Measurements from ENCODE around the gene ST6GALNAC3.
"Not testable (repeated sequence)": the region's sequence is repeated elsewhere in the genome, so short reads cannot be mapped to it uniquely, and the experiment has no call there.

Gene ST6GALNAC3

DNA sequence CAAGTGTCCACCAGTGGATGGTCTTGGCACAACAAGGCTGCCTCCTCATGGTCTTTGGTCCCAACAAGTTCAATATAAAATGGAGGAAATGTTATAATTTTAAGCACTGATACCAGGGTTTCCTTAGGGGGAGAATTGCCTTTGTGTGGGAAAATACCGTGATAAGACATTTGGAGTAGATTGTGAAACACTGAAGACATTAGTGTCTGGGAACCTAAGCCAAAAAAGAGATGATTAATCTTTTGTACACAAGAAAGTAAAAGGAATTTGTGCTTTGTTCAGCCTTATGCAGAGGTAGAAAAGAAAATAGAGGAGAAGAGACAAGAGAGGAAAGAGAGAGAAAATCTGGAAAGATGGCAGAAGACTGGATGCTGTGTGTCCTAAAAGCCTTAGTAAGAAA lies 36.1 kb downstream of the ST6GALNAC3 start:
- Histone ChIP-seq H3K4me3 (ENCODE audit: severe bottlenecking) (no peak overlapping the region), H3K27me3 (ENCODE audit: insufficient read depth, poor library complexity, severe bottlenecking) (no peaks in the 10 kb centered on the region), H3K4me1 (ENCODE audit: insufficient read depth, poor library complexity, severe bottlenecking) (no peaks in the 10 kb centered on the region), H3K36me3 (ENCODE audit: low read depth) (no peaks in the 10 kb centered on the region), H3K9me3 (ENCODE audit: severe bottlenecking) (no peaks in the 10 kb centered on the region), H3K27ac (ENCODE audit: poor library complexity, severe bottlenecking) (no peak overlapping the region)
- ATAC-seq (ENCODE audit: low read depth) (no peak), DNase-seq (ENCODE audit: low spot score) (no peak)
- TF ChIP-seq CTCF (IDR thresholded peaks at IDR 0.05; ENCODE audit: poor library complexity, severe bottlenecking), result no peak

DNA sequence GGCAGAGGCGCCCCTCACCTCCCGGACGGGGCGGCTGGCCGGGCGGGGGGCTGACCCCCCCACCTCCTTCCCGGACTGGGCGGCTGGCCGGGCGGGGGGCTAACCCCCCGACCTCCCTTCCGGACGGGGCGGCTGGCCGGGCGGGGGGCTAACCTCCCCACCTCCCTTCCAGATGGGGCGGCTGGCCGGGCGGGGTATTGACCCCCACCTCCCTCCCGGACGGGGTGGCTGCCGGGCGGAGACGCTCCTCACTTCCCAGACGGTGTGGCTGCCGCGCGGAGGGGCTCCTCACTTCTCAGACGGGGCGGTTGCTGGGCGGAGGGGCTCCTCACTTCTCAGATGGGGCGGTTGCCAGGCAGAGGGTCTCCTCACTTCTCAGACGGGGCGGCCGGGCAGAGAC lies 37.8 kb downstream of the ST6GALNAC3 start:
- H3K27me3 ChIP-seq (ENCODE audit: insufficient read depth, poor library complexity, severe bottlenecking); ATAC-seq (ENCODE audit: low read depth); H3K4me1 ChIP-seq (ENCODE audit: insufficient read depth, poor library complexity, severe bottlenecking); H3K9me3 ChIP-seq (ENCODE audit: severe bottlenecking); H3K4me3 ChIP-seq (ENCODE audit: severe bottlenecking); H3K27ac ChIP-seq (ENCODE audit: poor library complexity, severe bottlenecking); DNase-seq (ENCODE audit: low spot score); H3K36me3 ChIP-seq (ENCODE audit: low read depth): not testable (repeated sequence)

- no peak overlapping the region for H3K4me3 ChIP-seq (ENCODE audit: severe bottlenecking)
- H3K36me3 ChIP-seq (ENCODE audit: low read depth), result no peaks in the 10 kb centered on the region
- no peak for ATAC-seq (ENCODE audit: low read depth)
- DNase-seq (ENCODE audit: low spot score), result no peak
- no peak for TF ChIP-seq CTCF (IDR thresholded peaks at IDR 0.05; ENCODE audit: poor library complexity, severe bottlenecking)
- no peaks in the 10 kb centered on the region for H3K27me3 ChIP-seq (ENCODE audit: insufficient read depth, poor library complexity, severe bottlenecking)
- H3K27ac ChIP-seq (ENCODE audit: poor library complexity, severe bottlenecking), result no peak overlapping the region
- no peaks in the 10 kb centered on the region for H3K4me1 ChIP-seq (ENCODE audit: insufficient read depth, poor library complexity, severe bottlenecking)
- no peaks in the 10 kb centered on the region for H3K9me3 ChIP-seq (ENCODE audit: severe bottlenecking)
Observed at GRCh38 chr1:76113446-76113845, 38.9 kb downstream of the ST6GALNAC3 start.

DNA sequence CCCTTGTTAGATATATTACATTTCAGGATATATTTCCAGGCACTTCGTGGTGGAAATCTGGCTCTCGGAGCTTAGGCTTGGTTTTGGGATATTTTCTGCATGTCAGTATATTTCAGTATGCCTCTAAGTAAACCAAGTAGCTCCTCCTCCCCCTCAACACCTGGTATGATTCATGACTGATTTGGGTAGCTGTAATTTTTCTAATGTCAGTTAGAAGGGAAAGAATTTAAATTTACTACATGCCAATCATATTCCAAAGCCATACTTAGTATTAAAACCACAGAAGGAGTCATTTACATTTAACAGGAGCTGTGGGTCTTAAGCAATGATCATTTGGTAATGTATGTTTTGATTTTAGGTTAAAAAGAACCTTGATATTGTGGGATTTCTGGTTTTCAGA lies 40.6 kb downstream of the ST6GALNAC3 start:
- TF ChIP-seq CTCF (IDR thresholded peaks at IDR 0.05; ENCODE audit: poor library complexity, severe bottlenecking), result no peak
- Histone ChIP-seq H3K4me3 (ENCODE audit: severe bottlenecking) (no peak overlapping the region), H3K4me1 (ENCODE audit: insufficient read depth, poor library complexity, severe bottlenecking) (no peaks in the 10 kb centered on the region), H3K9me3 (ENCODE audit: severe bottlenecking) (no peaks in the 10 kb centered on the region), H3K36me3 (ENCODE audit: low read depth) (no peaks in the 10 kb centered on the region), H3K27me3 (ENCODE audit: insufficient read depth, poor library complexity, severe bottlenecking) (no peaks in the 10 kb centered on the region), H3K27ac (ENCODE audit: poor library complexity, severe bottlenecking) (no peak overlapping the region)
- no peak for DNase-seq (ENCODE audit: low spot score)
- no peak for ATAC-seq (ENCODE audit: low read depth)

DNA sequence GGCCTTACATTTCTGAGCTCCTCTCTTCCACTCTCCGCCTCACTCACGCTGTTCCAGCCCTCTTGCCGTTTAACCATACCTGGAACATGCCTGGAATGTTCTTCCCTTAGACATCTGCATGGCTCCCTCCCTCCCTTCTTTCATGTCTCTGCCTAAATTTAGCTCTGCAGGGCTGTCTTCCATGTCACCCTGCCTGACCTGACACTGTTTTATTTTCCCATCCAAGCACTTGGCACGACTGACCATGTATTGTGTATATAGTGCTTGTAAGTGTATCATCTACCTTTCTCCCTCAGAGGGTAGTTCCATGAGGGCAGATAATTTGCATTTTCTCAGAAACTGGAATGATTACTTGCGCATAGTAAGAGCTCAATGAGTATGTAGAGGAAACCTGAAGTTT lies 47.3 kb downstream of the ST6GALNAC3 start:
- Histone ChIP-seq H3K27ac (ENCODE audit: poor library complexity, severe bottlenecking) (no peak overlapping the region), H3K36me3 (ENCODE audit: low read depth) (no peaks in the 10 kb centered on the region), H3K27me3 (ENCODE audit: insufficient read depth, poor library complexity, severe bottlenecking) (no peaks in the 10 kb centered on the region), H3K9me3 (ENCODE audit: severe bottlenecking) (no peaks in the 10 kb centered on the region), H3K4me1 (ENCODE audit: insufficient read depth, poor library complexity, severe bottlenecking) (peaks cover 2% of the 10 kb centered on the region), H3K4me3 (ENCODE audit: severe bottlenecking) (no peak overlapping the region)
- no peak for DNase-seq (ENCODE audit: low spot score)
- no peak for TF ChIP-seq CTCF (IDR thresholded peaks at IDR 0.05; ENCODE audit: poor library complexity, severe bottlenecking)
- ATAC-seq (ENCODE audit: low read depth), result no peak
